Frontal cortex (tissue), 4 donors: ENCODE data around the gene COX6B2. TPM values are rescaled to one million over a fixed set of nuclear protein-coding genes. Genes with fewer than 3 reads are reported as not detected.
"Not testable (repeated sequence)": the region's sequence is repeated elsewhere in the genome, so short reads cannot be mapped to it uniquely, and the experiment has no call there.

Experiments
- DNase-seq, 2 donors: peaks; one replicate each; pipeline ENCODE4 v3.0.0; 2012; ENCODE audit warnings: low spot score in 2 of 2
- FAIRE-seq: peaks from 2 replicates; lab custom pipeline; 2012; peaks lifted over from hg19 to GRCh38; lab: Jason Lieb, UNC
- total RNA-seq: library from RNA; depleted of rRNA; stranded (reverse); fragments of >200 nt; gene quantifications from one replicate; pipeline ENCODE4 v1.2.3, GENCODE V29; 2014
- donor health status: control.
- donor health status: control.
- donor health status: control.

Gene COX6B2
- total RNA-seq, result under 0.01 TPM

GRCh38 chr19:55354698-55355212, at the start of gene COX6B2:
COX6B2 (minus strand) TSS chr19:55354719; CDS start chr19:55354521, 198 bp downstream.
- FAIRE-seq, result no peak
- DNase-seq, result no peak

GRCh38 chr19:55402509-55402908, 48.0 kb upstream of the COX6B2 start:
- DNase-seq (no peak), FAIRE-seq (no peak)

GRCh38 chr19:55401390-55401789, 46.9 kb upstream of the COX6B2 start:
- DNase-seq, FAIRE-seq: not testable (repeated sequence)

- FAIRE-seq (no peak), DNase-seq (no peak)
These were observed 46.0 kb upstream of the COX6B2 start for GRCh38 chr19:55400281-55401087.

GRCh38 chr19:55398200-55398925, 43.8 kb upstream of the COX6B2 start:
- FAIRE-seq (no peak), DNase-seq (no peak)

GRCh38 chr19:55392820-55393761, 38.6 kb upstream of the COX6B2 start:
- no peak for FAIRE-seq
- no peak for DNase-seq

GRCh38 chr19:55391702-55392615, 37.4 kb upstream of the COX6B2 start:
- FAIRE-seq (no peak), DNase-seq (no peak)

GRCh38 chr19:55391191-55391670, 36.7 kb upstream of the COX6B2 start:
- no peak for DNase-seq
- FAIRE-seq, result no peak

- FAIRE-seq, result no peak
- no peak for DNase-seq
These were observed 36.0 kb upstream of the COX6B2 start for GRCh38 chr19:55390461-55390880.

GRCh38 chr19:55389386-55390317, 35.1 kb upstream of the COX6B2 start:
- DNase-seq (no peak), FAIRE-seq (no peak)

- DNase-seq (no peak), FAIRE-seq (no peak)
These were observed 33.4 kb upstream of the COX6B2 start for GRCh38 chr19:55387736-55388497.

GRCh38 chr19:55386493-55386971, 32.0 kb upstream of the COX6B2 start:
- FAIRE-seq, result no peak

GRCh38 chr19:55385724-55386492, 31.4 kb upstream of the COX6B2 start, which contains the start of gene RPL28:
RPL28 (plus strand) TSS chr19:55385932; CDS start chr19:55386358, 426 bp downstream.
- FAIRE-seq (peak; percentile 64), DNase-seq (peak; percentile 97)

More at GRCh38 chr19:55386493-55386971, 32.0 kb upstream of the COX6B2 start:
- DNase-seq, result no peak

GRCh38 chr19:55384920-55385723, 30.6 kb upstream of the COX6B2 start:
- FAIRE-seq (no peak), DNase-seq (peak; percentile 85 to 94)
